Measurements from ENCODE around the gene NEK7.
A peak's percentile ranks its signal among the peaks of the same experiment; 100 is the strongest.
"Not testable (repeated sequence)": the region's sequence is repeated elsewhere in the genome, so short reads cannot be mapped to it uniquely, and the experiment has no call there.

The NEK7 gene

DNA sequence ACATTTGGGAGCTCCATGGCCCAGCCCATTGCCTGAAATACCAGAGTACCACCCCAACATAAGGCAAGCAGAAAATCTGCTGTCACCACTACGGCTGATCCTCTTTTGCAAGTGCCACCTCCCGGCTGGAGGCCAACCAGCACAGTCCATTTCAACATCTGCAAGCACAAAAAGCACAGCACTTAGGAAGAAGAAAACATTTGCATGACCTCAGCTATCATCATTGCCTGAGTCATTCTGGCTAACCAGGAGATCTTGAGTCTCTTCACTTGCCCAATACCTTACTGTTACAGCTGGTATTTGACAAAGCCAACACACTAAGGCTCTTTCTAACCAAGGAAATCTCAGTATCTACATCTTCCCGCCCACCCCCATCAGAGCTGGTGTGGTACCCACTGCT, 55.9 kb downstream of the NEK7 start:
- no peak for DNase-seq

DNA sequence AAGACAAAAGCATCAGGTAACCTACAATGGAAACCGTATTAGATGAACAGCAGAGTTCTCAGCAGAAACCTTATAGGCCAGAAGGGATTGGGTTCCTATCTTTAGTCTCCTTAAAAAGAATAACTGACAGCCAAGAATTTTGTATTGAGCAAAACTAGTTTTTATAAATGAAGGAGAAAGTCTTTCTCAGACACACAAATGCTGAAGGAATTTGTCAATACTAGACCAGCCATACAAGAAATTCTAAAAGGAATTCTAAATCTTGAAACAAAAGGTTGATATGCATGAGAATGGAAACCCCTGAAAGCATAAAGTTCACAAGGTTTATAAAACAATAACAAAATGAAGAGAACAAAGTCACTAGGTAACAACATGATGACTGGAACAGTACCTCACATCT, 58.1 kb downstream of the NEK7 start:
- DNase-seq, result no peak

DNA sequence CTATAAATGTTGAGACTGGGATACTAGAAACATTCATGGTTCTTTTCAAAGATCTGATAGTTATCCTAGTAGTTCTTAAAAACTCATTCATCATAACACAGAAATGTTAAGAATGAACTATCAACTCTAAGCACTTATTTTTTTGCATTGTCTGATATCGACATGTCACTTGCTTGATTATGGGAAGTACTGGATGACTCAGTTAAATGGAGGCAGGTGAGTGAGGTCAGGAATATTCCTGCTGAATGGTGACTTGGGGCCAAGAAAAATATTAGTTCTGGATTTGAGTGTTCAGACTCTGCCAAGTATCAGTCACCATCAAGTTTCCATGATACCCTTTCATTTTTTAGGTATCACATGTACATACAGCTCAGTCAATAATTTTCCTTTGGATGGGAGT, 63.6 kb downstream of the NEK7 start:
- DNase-seq, result peak in 1 of 2 experiments; percentile 55

DNA sequence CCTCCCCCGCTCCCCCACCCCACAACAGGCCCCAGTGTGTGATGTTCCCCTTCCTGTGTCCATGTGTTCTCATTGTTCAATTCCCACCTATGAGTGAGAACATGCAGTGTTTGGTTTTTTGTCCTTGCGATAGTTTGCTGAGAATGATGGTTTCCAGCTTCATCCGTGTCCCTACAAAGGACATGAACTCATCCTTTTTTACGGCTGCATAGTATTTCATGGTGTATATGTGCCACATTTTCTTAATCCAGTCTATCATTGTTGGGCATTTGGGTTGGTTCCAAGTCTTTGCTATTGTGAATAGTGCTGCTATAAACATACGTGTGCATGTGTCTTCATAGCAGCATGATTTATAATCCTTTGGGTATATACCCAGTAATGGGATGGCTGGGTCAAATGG, 70.2 kb downstream of the NEK7 start:
- not testable (repeated sequence) for DNase-seq

DNA sequence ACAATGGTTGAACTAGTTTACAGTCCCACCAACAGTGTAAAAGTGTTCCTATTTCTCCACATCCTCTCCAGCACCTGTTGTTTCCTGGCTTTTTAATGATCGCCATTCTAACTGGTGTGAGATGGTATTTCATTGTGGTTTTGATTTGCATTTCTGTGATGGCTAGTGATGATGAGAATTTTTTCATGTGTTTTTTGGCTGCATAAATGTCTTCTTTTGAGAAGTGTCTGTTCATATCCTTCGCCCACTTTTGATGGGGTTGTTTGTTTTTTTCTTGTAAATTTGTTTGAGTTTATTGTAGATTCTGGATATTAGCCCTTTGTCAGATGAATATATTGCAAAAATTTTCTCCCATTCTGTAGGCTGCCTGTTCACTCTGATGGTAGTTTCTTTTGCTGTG, 70.7 kb downstream of the NEK7 start:
- DNase-seq, result not testable (repeated sequence)

DNA sequence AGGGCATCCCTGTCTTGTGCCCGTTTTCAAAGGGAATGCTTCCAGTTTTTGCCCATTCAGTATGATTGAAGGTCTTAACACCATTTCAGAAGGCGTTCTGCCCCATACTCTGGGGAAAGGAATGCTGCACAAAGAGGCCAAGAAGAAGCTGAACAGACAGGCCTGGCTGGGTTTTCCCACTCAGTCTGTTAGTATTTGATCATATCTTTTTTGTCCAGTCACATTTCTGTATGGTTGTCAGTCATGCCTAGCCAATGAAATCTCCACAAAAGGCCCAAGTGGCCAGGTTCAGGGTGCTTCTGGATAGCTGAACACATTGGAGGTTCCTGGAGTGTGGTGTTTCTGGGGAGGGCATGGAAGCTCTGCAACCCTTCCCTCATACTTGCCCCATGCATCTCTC, 72.1 kb downstream of the NEK7 start:
- no peak for DNase-seq

DNA sequence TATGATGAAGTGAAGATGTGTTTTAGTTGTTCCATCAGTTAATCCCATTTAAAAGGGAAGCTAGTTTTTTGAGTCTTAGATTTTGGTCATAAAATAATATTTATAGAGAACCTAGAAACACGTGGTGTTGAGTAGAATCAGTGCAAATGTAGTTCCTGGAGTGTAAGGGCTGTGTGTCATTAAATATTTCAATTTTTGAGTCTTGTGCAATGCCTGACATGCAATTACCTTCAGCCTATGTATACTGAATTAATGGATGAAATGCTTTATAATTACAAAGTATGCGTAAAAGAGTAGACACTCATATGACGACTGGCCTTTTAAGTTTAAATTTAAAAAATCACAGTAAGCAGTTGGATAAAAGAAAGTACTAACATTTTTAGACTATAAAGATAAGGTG, 75.0 kb downstream of the NEK7 start:
- no peak for DNase-seq

DNA sequence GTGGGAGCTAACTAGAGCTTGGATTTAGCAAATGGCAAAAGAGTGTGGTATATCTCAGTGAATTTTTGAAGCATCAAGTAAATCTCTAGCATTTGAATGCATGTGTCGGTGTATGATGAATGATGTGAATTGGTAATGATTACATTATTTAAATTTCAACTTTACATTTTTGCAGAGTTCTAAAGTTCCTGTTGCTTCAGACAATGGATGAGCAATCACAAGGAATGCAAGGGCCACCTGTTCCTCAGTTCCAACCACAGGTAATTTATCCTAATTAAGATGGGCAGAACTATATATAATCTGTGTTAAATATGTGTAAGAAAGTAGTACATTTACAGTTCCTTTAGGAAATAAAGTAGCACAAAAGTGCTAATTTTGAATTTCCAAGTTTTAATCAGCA, 75.6 kb downstream of the NEK7 start:
- no peak for DNase-seq

DNA sequence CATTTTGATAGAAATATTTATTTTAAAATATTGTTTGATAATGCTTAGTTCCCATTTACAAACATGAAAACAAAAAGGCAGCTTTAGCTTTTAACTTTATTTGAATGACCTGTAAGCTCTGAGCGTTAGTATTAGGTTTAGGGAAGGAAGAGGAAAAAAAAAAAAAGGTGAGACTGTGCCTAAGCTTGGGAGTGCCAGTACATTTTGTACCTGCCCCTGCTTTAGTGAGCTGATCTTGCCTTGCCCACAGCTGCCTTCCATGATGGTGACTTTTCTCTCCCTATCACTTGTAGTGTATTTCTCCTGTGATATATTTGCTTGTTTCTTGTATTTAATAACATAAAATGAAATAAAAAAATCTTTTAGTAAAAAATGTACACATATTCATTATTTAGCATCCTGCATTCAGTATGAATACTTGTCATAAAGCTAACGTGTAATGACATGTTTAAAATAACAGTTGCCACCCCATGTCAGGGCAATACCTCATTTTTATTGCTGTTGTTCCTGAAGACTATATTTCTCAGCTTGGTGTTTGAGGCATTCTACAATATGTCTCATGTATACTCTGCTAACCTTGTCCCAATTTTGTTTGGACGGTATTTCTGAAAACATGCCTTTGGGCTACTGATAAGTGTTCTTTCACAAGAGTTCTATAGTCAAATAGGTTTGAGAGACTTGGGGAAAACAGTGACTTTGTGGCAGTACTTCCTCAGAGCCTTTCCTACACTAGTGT, 76.3 kb downstream of the NEK7 start:
- no peak for DNase-seq

DNA sequence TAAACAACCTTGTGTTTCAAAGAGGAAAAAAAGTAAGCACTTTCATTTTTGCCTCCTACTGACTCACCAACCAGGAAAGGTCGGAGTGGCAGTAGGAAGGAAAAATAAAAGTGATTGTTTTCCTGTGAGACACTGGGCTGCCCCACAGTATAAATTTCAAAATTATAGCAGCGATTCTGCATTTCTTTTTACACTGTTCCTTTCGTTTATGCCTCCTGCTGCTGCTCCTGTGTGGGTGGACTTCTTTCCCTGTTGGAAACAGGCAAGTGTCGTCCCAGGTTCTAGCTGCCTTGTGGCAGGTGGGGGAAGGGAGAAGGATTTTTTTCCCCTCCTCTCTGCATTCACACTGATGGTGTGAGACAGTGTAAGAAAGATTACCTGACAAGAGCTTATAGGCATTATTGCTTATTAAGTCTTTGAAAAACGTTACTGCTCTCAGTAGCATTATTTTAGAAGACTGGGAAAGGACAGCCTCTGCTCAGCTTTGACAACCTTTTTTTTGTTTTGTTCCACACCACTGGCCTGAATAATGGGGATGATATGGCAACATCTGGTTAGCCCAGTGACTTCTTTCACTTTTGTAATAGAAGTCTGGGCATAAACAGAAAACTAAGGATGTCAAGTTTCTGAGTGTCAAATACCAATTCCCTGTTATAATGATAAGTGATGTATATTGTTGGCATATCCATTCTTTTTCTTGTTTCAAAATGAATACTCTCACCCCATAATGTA, 77.9 kb downstream of the NEK7 start:
- peak in 1 of 2 experiments; percentile 47 for DNase-seq

DNA sequence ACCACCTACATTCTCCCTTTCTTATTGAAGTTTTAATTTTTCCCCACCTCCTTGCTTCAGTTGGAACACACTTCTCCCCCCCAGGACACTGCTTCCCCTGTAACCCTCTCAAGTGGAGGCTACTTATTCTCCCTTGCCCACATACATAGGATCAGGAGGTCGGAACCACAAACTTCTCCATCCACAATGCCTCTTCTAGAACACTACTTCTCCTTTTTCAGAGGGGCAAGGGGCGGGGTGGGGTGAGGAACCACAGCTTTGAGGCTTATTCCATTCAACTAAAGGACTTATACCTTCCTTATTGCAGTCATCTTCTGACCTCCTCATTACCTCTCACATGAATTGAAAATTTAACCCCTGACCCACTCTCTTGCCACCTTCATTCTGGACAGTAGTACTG, 81.3 kb downstream of the NEK7 start:
- no peak for DNase-seq

DNA sequence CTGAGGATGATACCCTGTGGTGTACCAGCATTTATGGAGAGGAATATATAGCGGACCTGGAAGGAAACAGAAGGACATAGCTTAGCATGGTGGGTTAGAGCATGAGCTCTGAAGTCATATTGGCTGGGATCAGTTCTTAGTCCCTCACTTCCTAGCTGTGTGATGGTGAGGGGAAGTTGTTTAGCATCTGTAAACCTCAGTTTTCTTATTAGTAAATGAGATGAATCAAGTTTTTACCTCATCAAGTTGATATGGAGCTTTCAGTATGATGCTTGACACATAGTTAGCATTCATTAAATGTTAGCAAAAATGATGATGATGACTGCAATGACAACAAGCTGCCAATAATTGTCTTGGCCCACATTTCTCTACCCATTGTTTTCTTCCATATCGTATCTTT, 84.8 kb downstream of the NEK7 start:
- no peak for DNase-seq

DNA sequence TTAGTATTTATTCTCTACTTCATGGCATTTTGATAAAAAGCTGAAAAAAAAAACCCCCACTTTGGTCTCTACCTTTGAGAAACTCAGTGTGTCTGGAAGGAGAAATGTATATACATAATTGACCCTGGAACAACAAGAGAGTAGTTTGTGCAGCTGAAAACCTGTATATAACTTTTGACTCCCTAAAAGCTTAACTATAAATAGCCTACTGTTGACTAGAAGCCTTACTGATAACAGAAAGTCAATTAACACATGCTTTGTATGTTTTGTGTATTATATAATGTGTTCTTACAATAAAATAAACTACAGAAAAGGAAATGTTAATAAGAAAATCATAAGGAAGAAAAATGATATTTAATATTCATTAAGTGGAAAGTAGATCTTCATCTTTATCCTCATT, 88.0 kb downstream of the NEK7 start:
- no peak for DNase-seq

DNA sequence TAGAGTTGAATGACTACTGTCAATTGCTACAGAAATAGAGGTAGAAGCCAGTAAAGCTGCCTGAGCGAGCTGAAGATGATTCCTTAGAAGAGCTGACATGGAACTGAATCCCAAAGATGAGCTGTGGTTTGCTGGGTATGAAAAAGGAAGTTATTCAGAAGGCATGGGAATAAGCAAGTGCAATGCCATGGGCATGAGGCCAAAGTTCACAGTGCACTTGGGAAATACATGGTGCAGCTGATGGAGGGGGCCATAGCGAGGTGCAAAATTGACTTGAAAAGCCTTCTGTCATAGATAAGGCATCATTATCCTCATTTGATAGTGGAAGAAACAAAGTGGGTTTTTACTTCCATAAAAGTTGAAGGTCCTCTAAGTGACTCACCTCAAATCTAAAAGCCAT, 88.6 kb downstream of the NEK7 start:
- DNase-seq, result no peak

DNA sequence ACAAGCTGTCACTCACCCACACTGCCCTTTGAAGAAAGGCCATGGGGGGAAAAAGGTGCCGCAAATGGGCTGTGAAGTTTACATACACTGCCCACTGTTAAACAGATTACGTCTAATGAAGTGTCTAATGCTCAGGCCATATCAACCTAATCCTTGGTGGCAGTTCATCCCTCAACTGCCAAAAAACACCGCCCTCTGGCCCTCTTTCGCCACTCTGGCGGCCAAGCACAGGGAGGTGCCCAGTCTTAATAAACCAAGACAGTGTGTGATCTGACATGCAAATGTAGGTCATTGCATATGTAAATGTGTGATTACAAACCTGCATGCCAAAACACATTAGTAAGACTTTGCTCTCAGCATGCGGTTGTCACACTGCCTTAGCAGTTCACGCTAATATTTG, 89.5 kb downstream of the NEK7 start:
- no peak for DNase-seq

DNA sequence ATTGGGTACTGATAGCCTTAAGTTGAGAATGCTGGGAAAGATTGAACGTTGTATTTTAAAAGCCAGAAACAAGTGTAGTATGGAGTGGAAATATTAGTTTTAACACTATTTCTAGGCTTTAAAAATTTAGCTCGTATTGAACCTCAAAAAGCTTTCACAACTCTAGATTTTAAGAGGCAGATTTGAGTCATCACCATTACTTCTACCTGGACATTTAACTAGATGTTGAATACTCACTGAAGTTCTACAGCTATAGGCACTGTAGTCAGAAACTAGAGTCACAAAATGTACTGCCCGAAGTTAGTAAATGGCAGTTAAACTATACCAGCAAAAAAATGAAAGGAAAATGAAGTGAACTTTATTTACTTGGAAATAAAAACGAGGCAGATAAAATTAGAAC, 96.5 kb downstream of the NEK7 start:
- no peak for DNase-seq

DNA sequence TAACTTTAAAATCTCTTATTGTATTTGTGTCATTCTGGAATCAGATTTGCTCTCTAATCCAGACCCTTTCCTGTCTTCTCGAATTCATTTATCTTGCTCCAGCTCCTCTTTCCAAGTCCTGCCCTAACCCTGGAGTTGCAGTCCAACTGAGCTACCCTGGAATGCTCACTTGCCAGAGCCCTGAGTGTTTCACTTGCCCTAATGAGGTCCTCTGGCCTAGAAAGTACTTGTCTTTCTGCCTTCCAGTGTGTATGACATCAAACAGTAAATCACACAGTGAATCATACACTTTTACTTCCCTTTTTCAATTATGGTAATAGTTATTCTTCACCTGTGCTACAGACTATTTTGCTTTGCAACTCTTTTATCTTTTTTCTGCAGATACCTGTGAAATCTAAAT, 96.9 kb downstream of the NEK7 start:
- no peak for DNase-seq

DNA sequence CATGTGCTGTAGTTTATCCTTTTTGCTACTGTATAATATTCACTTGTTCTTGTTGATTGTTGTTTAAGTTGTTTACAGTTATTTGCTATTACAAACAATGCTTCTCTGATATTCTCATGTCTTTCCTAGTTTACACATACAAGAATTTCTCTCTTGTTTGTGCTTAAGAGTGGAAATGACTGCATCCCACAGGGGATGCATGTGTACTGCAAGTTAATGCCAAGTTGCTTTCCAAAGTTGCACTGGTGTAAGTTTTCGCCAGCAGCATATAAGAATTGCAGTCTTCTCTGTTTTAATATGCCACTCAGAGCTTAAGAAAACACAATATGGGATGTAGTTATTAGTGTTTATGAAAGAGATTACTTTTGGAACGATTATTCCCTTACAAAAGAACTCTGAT, 97.7 kb downstream of the NEK7 start:
- no peak for DNase-seq

DNA sequence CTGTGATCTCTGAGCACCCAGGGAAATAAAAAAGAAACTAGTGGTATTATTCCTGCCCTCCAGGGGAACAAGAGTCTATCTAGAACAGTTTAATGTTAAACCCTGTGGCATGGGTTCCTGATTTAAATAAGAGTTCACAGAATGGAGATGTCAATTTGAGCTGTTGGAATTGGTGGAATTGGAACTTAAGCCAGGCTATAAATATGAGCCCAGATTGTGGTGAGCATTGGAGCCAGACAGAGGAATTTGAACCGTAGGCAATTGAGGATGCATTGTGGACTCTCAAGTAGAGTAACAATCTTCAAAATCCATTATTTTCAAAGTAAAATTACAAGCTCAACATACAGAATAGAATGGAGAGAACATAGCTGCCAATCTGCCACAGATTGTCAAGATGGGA, 98.2 kb downstream of the NEK7 start:
- DNase-seq, result no peak

DNA sequence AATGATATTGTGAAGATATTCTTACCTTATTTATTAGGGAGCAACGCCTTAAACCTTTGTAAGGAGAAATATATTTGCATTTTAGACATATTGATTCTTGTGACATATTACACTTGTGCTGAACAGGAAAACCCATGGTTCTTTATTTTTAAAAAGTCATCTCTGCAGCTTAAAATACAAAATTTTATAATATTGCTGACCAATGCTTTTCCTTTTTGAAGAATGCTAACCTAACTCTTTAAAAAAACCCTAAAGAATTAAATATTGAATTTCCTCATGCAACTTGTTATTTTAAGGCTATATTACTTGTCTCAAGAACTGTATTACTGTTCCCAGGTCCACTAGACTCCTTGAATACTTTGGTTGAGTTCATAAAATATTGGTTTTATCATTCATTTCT, 99.0 kb downstream of the NEK7 start:
- DNase-seq, result no peak

DNA sequence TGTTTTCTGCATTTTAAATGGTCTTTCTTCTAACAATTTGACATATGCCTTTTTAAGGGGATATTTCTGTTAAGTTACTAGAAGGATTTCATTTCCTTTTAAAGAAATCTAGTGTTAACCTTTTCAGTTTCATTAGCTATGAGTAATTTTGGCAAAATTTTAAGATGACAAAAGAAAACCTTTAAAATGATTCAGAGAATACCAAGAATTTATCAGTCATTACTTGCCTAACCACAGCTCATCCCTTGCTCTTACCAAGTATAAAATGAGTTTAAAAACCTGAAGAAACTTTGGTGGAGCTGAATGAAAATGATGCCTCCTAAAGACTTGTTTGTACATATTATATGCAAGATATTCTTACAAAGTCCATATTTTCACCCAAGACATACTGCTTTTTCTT, 101.7 kb downstream of the NEK7 start:
- DNase-seq, result no peak

DNA sequence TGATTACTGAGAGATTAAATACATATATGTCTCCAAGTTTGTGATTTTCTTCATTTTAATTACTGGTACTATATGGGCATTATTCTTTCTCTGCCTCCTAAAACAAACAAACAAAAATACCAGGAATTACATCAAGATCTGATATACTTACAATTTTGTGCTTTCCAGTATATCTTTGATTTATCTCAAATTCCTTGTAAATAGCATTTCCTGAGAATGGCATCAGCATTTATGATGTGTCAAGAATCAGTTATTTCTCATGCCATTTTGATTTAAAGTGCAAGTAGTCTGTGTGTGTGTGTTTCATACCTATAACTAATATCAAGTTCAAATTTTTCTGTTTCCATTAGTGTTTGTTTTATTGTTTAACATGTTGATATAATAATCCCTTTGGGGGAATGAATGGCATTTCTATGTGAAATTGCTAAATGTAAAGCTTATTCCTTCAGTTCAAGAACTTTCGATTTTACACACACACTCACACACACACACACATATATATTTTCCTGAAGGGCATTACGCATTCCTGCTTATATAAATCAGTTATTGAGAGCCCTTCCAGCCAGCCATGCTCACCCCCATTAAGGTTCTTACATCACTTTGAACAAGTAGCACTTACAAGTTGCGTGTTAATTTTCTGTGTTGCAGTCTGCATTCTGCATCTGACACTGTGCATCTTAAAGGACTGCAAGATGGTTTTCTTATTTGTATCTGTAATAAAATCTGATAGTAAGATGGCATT, 102.7 kb downstream of the NEK7 start:
- DNase-seq, result no peak

DNA sequence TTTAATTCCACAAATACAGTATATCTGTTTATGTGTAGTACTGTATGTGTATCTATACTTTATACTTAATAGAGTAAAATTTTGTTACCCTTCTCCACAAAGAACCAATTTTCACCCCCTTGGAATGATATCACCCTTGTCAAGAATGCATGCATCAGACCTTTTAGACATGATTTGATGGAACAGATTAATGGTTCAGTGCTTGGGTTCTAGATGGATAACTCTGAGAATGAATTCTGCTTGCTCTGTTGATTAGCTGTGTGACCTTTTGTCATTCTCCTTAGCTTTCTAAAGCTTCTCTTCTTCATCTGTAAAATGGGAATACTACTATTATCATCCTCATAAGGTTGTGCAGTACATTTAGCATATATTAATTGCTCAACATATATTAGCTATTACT, 105.1 kb downstream of the NEK7 start:
- no peak for DNase-seq

DNA sequence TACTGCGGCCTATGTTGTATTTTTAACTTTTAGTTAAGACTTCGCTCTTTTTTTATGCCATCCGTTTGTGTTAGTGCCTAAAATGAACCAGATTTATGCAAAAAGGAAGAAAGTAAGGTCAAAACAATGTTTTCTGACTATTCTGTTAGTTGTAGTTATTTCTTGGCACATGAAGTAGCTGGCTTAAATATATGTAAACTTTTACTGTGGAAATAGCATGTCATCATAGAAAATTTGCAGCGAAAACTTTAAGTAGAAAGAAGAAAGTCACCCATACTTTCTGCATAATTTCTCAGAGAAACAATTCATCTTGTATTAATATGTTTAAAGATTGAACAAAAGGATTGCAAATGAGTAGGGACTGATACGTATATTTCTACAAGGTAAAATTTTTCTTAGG, 106.4 kb downstream of the NEK7 start:
- DNase-seq, result no peak

All from NCI-H2081 (cell line).